Measurements from ENCODE around the gene HIGD2A.

The HIGD2A gene

DNA sequence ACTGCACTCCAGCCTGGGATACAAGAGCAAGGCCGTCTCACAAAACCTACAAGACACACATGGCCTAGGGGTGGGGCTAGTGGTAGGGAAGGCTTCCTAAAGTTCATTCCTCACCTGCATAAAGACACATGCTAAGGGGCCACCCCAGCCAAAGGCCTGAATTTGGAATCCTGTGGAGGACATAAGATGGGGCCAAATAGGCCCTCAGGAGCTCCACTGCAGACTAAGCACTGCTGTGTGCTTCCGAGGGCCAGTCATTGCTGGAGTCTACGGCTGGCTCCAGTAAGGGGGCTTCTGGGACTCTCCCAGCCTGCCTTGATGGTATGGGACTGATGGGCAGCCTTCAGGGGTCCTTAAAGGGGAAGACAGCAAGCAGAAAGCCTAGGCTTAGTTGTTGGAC lies 5.8 kb upstream of the HIGD2A start:
- Mint-ChIP-seq H3K36me3 (peaks cover 38 to 65% of the 10 kb centered on the region in 2 donors), H3K4me3 (no peak overlapping the region), H3K27me3 (no peaks in the 10 kb centered on the region), H3K9me3 (no peaks in the 10 kb centered on the region), H3K27ac (no peak overlapping the region), H3K4me1 (peaks cover 22 to 45% of the 10 kb centered on the region in 2 donors)
- no peak for DNase-seq
- ATAC-seq (replicated peaks) = no peak

DNA sequence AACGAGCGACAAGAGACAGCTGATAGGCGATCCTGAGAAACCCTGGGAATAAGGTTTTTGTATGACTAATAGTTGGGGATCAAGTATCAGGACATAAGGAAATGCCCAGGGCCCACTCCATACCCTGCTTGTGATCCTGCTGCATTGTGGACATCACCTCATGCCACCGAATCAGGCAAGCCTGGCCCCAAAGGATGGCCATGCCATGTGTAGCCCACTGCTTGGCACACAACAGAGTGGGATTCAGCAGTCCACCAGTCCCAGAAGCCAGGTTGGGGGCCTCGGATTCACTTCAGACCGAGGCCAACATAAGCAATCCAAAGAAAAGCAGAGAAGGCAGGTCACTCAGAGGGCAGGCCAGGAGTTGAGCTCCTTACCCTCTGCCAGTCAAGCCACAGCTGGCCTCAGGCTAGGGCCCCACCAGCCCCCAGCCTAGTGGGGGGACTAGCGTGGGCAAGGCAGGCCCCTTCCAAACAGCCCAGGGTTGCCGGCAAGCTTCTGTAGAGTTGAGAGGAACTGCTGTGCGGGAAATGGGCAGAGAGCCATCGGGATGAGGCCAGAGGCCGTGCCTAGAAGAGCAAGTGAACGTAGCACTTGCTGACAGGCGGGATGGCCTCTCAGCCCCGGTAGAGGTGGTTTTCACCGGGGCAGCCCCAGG lies 5.2 kb upstream of the HIGD2A start:
- no peaks in the 10 kb centered on the region for H3K27me3 Mint-ChIP-seq
- no peak for ATAC-seq (replicated peaks)
- no peak overlapping the region for H3K4me3 Mint-ChIP-seq
- H3K27ac Mint-ChIP-seq = no peak overlapping the region
- no peak for DNase-seq
- H3K36me3 Mint-ChIP-seq = peaks cover 45 to 70% of the 10 kb centered on the region in 2 donors
- H3K9me3 Mint-ChIP-seq = no peaks in the 10 kb centered on the region
- peaks cover 24 to 50% of the 10 kb centered on the region in 2 donors for H3K4me1 Mint-ChIP-seq

DNA sequence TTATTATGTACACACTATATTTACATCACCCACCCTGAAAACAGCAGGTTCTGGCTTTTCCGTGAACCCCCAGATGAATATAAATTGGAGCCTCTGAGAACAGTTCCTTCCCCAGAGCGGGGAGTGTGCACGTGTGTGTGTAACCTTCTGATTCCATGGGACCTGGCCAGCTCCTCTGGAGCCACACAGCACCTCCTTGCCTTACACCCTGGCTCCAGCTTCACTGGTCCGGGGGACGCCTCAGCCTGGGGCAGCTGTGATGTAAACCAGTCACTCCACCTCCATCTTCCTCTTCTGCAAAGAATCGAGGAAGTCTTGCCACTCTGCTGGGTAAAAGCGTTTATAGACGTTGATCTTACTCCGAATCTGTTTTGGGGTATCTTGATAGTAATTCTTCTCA lies 4.6 kb upstream of the HIGD2A start:
- peaks cover 24 to 50% of the 10 kb centered on the region in 2 donors for H3K4me1 Mint-ChIP-seq
- no peak for ATAC-seq (replicated peaks)
- no peak for DNase-seq
- H3K27me3 Mint-ChIP-seq = no peaks in the 10 kb centered on the region
- no peak overlapping the region for H3K4me3 Mint-ChIP-seq
- H3K36me3 Mint-ChIP-seq = peaks cover 45 to 71% of the 10 kb centered on the region in 2 donors
- H3K9me3 Mint-ChIP-seq = no peaks in the 10 kb centered on the region
- no peak overlapping the region for H3K27ac Mint-ChIP-seq

GRCh38 chr5:176384366-176384930 lies 4.1 kb upstream of the HIGD2A start:
- ATAC-seq (replicated peaks) (no peak), DNase-seq (no peak)
- Mint-ChIP-seq H3K4me1 (peaks cover 24 to 47% of the 10 kb centered on the region in 2 donors), H3K27me3 (no peaks in the 10 kb centered on the region), H3K4me3 (no peak overlapping the region), H3K27ac (peak overlapping the region; percentile 31), H3K9me3 (no peaks in the 10 kb centered on the region), H3K36me3 (peaks cover 41 to 70% of the 10 kb centered on the region in 2 donors)

- no peaks in the 10 kb centered on the region for H3K27me3 Mint-ChIP-seq
- ATAC-seq (replicated peaks) = no peak
- no peak for DNase-seq
- H3K4me1 Mint-ChIP-seq = peaks cover 22 to 45% of the 10 kb centered on the region in 2 donors
- H3K9me3 Mint-ChIP-seq = no peaks in the 10 kb centered on the region
- no peak overlapping the region for H3K4me3 Mint-ChIP-seq
- peaks cover 37 to 67% of the 10 kb centered on the region in 2 donors for H3K36me3 Mint-ChIP-seq
- no peak overlapping the region for H3K27ac Mint-ChIP-seq
Observed at GRCh38 chr5:176384991-176385390, 3.6 kb upstream of the HIGD2A start.

DNA sequence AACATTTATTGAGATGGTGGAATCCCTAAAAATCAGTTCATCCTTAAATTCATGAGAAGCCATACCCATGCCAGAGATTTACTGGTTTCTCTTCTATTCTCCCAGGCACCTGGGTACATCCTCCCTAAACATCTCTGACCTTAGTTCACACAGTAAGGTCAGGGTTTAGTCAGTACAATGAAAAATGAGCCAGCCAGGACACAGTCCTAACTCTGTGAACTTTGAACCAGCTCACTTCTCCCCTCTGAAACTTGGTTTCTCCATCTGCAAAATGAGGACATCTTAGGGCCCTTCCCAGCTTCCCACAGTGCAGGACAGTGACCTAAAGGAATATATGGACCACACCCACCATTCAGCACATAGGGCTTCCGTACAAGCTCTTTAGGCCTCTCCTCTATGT lies 2.1 kb upstream of the HIGD2A start:
- peak overlapping the region; percentile 69 for H3K27ac Mint-ChIP-seq
- ATAC-seq (replicated peaks) = no peak
- peaks cover 45 to 72% of the 10 kb centered on the region in 2 donors for H3K36me3 Mint-ChIP-seq
- peak overlapping the region; percentile 98 to 100 for H3K4me3 Mint-ChIP-seq
- H3K4me1 Mint-ChIP-seq = peaks cover 22 to 44% of the 10 kb centered on the region in 2 donors
- H3K27me3 Mint-ChIP-seq = no peaks in the 10 kb centered on the region
- H3K9me3 Mint-ChIP-seq = no peaks in the 10 kb centered on the region
- DNase-seq = no peak

DNA sequence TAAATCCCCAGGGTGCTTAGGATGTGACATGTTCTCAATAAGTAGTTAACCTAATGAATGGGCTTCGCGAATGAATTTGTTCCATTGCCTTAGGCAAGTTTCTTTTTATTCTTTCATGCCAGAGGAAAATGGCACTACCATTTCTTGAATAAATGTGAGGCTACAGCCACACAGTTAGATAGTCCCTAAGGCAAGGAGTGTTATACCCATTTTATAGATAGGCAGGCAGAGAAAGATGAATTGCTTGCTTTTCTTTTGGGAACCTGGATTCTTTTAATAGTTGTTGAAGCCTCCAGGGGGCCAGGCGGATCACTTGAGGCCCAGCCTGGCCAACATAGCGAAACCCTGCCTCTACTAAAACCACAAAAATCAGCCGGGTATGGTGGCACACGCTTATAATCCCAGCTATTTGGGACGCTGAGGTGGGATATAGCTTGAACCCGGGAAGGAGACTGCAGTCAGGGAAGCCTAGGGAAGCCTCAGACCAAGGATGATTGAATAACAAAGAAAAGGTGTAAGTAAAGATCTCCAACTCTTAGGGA lies 1.1 kb upstream of the HIGD2A start:
- ATAC-seq (replicated peaks) (no peak), DNase-seq (no peak)
- Mint-ChIP-seq H3K4me3 (peak overlapping the region; percentile 98 to 100), H3K4me1 (peaks cover 22 to 53% of the 10 kb centered on the region in 2 donors), H3K27me3 (no peaks in the 10 kb centered on the region), H3K36me3 (peaks cover 43 to 75% of the 10 kb centered on the region in 2 donors), H3K27ac (peak overlapping the region; percentile 99), H3K9me3 (no peaks in the 10 kb centered on the region)

DNA sequence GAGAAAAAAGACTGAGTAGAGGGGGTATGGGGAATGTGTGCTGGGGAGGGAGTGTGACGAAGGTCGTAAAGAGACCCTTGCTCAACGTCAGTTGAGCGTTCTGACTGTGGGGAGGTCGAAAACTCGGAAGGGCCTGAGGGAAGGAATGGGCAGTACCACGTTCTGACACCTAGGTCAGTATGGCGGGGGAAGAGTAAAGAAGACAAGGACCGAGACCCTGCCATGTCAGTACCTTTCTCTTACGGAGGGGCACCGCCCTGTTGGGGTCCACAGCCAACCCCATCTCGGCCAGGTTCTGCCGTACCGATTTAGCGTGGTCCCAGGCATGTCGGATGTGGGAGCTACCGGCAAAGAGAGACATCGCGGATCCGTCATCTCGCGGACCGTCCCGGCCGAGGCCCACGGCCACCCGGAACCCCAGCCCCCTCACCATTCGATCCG lies 528 bp upstream of the HIGD2A start:
- ATAC-seq (replicated peaks) (no peak), DNase-seq (no peak)
- Mint-ChIP-seq H3K27ac (peak overlapping the region; percentile 99), H3K9me3 (no peaks in the 10 kb centered on the region), H3K36me3 (peaks cover 44 to 75% of the 10 kb centered on the region in 2 donors), H3K27me3 (no peaks in the 10 kb centered on the region), H3K4me1 (peaks cover 22 to 53% of the 10 kb centered on the region in 2 donors), H3K4me3 (peak overlapping the region; percentile 98 to 100)

GRCh38 chr5:176389135-176390123 lies 878 bp downstream of the HIGD2A start:
- Mint-ChIP-seq H3K36me3 (peaks cover 40 to 65% of the 10 kb centered on the region in 2 donors), H3K4me3 (peak overlapping the region; percentile 98 to 100), H3K27ac (peak overlapping the region; percentile 99), H3K27me3 (no peaks in the 10 kb centered on the region), H3K4me1 (peaks cover 22 to 53% of the 10 kb centered on the region in 2 donors), H3K9me3 (no peaks in the 10 kb centered on the region)
- DNase-seq (no peak), ATAC-seq (replicated peaks) (peak; percentile 53)

DNA sequence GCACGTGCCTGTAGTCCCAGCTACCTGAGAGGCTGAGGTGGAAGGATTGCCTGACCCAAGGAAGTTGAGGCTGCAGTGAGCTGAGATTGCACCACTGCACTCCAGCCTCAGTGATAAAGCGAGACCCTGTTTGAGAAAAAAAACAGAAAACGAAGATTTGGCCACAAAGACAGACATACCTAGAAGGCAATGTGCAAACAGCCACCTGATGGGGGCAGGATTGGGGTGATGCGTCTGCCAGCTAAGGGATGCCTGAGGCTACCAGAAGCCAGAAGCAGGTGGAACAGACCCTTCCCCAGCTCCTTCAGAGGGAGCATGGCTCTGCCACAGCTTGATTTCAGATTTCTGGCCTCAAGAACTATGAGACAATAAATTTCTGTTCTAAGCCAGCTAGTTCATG lies 2.9 kb downstream of the HIGD2A start:
- DNase-seq = no peak
- H3K9me3 Mint-ChIP-seq = no peaks in the 10 kb centered on the region
- peak overlapping the region; percentile 71 for H3K27ac Mint-ChIP-seq
- H3K4me1 Mint-ChIP-seq = peaks cover 13 to 35% of the 10 kb centered on the region in 2 donors
- H3K4me3 Mint-ChIP-seq = no peak overlapping the region
- no peak for ATAC-seq (replicated peaks)
- H3K36me3 Mint-ChIP-seq = peaks cover 35 to 66% of the 10 kb centered on the region in 2 donors
- H3K27me3 Mint-ChIP-seq = no peaks in the 10 kb centered on the region

DNA sequence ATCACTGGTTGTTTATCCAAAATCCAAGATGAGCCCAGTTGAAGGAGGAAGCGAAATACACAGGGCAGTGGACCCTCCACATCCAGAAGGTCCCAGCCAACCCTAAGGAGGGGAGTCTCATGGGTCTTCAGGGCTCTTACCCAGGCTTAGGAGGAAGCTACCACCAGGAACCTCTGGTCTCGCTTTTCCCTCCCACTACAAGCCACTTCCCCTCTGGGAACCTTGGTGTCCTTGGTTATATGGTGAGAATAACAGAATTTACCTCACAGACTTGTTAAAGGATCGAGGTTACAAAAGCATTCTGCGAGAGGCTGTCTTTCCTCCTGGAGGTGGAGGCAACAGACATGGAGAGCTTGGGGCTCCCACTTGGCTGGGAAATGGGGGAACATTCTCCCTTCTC lies 3.4 kb downstream of the HIGD2A start:
- peaks cover 36 to 66% of the 10 kb centered on the region in 2 donors for H3K36me3 Mint-ChIP-seq
- no peaks in the 10 kb centered on the region for H3K9me3 Mint-ChIP-seq
- H3K4me3 Mint-ChIP-seq = no peak overlapping the region
- ATAC-seq (replicated peaks) (no peak), DNase-seq (no peak)
- H3K27me3 Mint-ChIP-seq = no peaks in the 10 kb centered on the region
- H3K4me1 Mint-ChIP-seq = peaks cover 8 to 30% of the 10 kb centered on the region in 2 donors
- peak overlapping the region; percentile 67 for H3K27ac Mint-ChIP-seq

DNA sequence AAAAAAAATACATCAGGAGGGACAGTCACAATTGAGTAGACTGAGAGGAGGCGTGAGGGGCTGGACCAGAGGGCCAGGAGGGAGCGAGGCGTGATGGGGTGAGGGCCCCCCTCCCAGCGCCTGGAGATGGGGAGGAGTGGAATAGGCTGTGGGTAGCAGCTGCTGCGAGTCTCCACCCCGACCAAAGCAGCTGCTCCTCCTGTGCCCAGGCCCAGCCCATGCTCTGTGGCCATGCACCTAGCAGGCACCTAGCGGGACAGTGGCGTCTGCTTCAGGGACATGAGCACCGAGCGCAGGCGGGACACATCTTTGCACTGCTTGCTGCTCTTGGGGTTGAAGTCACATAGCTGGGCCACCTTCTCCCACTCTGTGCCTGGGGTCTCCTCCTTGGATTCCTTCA lies 4.0 kb downstream of the HIGD2A start:
- Mint-ChIP-seq H3K36me3 (peaks cover 35 to 62% of the 10 kb centered on the region in 2 donors), H3K9me3 (no peaks in the 10 kb centered on the region), H3K27ac (peak overlapping the region; percentile 67), H3K4me3 (no peak overlapping the region), H3K4me1 (peaks cover 4 to 25% of the 10 kb centered on the region in 2 donors), H3K27me3 (no peaks in the 10 kb centered on the region)
- DNase-seq = no peak
- ATAC-seq (replicated peaks) = no peak

DNA sequence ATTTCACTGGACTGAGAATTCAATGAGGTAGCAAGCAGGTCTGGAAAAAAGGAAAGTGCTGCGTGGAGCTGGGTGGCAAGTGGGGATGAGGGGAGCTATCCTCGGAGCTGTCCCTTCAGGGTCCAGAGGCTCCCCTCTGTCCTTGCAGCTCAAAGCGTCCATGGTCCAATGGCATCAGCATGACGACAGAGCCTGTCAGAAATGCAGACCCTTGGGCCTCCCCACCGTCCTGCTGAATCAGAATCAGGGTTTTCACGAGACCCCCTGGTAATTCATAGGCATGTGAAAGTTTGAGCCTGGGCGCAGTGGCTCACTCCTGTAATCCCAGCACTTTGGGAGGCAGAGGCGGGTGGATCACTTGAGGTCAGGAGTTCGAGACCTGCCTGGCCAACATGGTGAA lies 5.5 kb downstream of the HIGD2A start:
- no peak for ATAC-seq (replicated peaks)
- Mint-ChIP-seq H3K27ac (no peak overlapping the region), H3K4me1 (peaks cover 2 to 18% of the 10 kb centered on the region in 2 donors), H3K36me3 (peaks cover 30 to 62% of the 10 kb centered on the region in 2 donors), H3K9me3 (no peaks in the 10 kb centered on the region), H3K27me3 (no peaks in the 10 kb centered on the region), H3K4me3 (no peak overlapping the region)
- DNase-seq = no peak

Data from stimulated activated naive B cell treated with anti-CD40 and anti-IgM and Interleukin-4, amounts not matched to agents 10 μg/mL and 1 μg/mL and 100 μg/mL, for 72 hours (primary cell).